Measurements from ENCODE around the gene TMEM132D.

TMEM132D gene

DNA sequence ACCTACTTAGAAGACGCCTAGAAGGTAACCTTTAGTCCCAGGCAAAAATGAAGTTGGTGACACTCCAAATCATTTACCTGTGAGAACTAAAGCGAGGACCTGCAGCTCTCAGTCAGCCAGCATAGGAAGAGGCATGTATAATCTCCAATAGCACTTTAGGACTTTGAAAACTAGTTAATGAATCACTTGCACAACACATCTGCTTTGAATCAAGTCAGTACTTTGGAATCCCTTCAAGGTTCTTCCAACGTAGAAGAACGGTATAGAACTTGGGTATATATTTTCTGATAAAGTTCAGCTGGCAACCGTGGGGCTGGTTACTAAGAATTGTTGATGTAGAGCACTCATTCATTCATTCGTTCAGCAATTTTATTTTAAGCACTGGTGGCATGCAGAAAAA is 251.9 kb downstream of the TMEM132D start (continued):
- TF ChIP-seq, protein P1, sequence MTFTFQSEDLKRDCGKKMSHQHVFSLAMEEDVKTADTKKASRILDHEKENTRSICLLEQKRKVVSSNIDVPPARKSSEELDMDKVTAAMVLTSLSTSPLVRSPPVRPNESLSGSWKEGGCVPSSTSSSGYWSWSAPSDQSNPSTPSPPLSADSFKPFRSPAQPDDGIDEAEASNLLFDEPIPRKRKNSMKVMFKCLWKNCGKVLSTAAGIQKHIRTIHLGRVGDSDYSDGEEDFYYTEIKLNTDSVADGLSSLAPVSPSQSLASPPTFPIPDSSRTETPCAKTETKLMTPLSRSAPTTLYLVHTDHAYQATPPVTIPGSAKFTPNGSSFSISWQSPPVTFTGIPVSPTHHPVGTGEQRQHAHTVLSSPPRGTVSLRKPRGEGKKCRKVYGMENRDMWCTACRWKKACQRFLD (tag by site-specific recombination; IDR thresholded peaks at IDR 0.05), result no peak

DNA sequence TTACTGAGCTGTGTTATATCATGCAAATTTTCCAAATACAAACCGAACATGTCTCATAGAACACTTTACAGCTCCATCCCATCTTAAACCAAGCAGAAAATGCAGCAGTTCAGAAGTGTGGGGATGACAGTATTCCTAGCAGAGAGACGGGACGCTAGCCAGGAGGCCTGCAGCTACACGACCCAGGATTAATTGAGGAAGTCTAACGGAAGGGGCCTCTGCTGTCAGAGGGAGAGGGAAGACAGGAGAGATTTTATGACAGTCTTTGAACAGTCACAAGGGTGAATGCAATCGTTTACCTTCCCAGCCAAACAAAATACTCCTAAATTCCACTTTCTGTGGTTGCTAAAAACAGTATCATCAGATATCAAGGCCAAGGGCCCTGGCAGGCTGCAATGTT is 261.9 kb downstream of the TMEM132D start:
- no peaks in the 10 kb centered on the region for H3K36me3 ChIP-seq (ENCODE audit: control insufficient read depth in 2 of 2, insufficient read depth in 1 of 2, low read length in 2 of 2)
- ChIA-PET POLR2A (no interaction called here), CTCF (no interaction called here)
- no peak overlapping the region for H3K4me3 ChIP-seq (ENCODE audit: low read depth, low read length)
- H3K4me1 ChIP-seq (ENCODE audit: control insufficient read depth, insufficient read depth, low read length), result no peaks in the 10 kb centered on the region
- TF ChIP-seq ZBTB6 (tag by site-specific recombination; IDR thresholded peaks at IDR 0.05), result no peak
- TF ChIP-seq ZNF449 (tag by site-specific recombination; IDR thresholded peaks at IDR 0.05), result no peak
- TF ChIP-seq ATF2 (tag by site-specific recombination; IDR thresholded peaks at IDR 0.05; ENCODE audit: low read depth), result no peak
- TF ChIP-seq, protein P2, sequence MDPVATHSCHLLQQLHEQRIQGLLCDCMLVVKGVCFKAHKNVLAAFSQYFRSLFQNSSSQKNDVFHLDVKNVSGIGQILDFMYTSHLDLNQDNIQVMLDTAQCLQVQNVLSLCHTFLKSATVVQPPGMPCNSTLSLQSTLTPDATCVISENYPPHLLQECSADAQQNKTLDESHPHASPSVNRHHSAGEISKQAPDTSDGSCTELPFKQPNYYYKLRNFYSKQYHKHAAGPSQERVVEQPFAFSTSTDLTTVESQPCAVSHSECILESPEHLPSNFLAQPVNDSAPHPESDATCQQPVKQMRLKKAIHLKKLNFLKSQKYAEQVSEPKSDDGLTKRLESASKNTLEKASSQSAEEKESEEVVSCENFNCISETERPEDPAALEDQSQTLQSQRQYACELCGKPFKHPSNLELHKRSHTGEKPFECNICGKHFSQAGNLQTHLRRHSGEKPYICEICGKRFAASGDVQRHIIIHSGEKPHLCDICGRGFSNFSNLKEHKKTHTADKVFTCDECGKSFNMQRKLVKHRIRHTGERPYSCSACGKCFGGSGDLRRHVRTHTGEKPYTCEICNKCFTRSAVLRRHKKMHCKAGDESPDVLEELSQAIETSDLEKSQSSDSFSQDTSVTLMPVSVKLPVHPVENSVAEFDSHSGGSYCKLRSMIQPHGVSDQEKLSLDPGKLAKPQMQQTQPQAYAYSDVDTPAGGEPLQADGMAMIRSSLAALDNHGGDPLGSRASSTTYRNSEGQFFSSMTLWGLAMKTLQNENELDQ (tag by site-specific recombination; IDR thresholded peaks at IDR 0.05; ENCODE audit: low read depth), result no peak
- no peak for TF ChIP-seq KLF10 (tag by site-specific recombination; IDR thresholded peaks at IDR 0.05)
- TF ChIP-seq ZNF514 (tag by site-specific recombination; IDR thresholded peaks at IDR 0.05), result no peak
- no peak for TF ChIP-seq ZNF600 (tag by site-specific recombination; IDR thresholded peaks at IDR 0.05)
- no peak overlapping the region for H3K27ac ChIP-seq (ENCODE audit: extremely low read depth, low read depth, low read length)
- H3K9me3 ChIP-seq (ENCODE audit: control insufficient read depth, insufficient read depth, low read depth, low read length), result no peaks in the 10 kb centered on the region

DNA sequence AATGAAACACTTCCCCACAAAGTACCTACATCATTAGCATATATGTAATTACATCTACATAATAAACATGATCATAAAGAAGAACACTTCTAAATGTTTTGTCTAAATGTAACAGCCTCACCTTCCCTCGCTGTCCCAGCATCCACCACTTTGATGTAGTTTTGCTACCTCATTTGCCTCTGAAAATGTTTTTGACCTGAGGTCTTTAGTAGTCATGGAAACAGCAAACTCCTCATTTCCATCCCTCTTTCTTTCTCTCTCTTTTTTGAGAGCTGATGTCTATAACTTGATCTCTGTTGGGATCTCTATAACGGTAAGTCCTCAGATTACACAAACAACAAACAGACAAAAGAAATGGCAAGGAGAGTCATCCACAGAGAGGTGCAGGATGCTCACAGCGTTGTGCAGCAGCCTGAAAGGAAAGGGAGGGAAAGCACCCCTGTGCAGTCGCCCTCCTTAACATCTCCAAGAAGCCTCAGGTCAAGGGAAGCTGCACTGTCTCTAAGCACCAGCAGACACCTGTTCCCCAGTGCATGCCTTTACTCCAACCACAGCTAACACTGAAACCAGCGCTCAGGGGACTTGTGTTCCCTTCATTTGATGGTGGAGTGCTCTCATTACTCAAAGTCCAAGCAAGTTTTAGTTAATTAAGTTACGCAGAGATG is 268.7 kb downstream of the TMEM132D start:
- POLR2A ChIA-PET, result no interaction called here
- no peak overlapping the region for H3K4me3 ChIP-seq (ENCODE audit: low read depth, low read length)

More for the DNA sequence above, 268.7 kb downstream of the TMEM132D start:
- CTCF ChIA-PET, result interaction anchor here (0.7 kb wide), 1 partner anchor 19 kb away, joined by 3 read pairs; no protein-coding TSS in a partner anchor
- TF ChIP-seq ZNF426 (tag by site-specific recombination; IDR thresholded peaks at IDR 0.05), result no peak
- no peak for TF ChIP-seq BCL11B (tag by site-specific recombination; IDR thresholded peaks at IDR 0.05; ENCODE audit: low read depth)
- TF ChIP-seq ZNF292 (tag by site-specific recombination; IDR thresholded peaks at IDR 0.05; ENCODE audit: borderline replicate concordance, low read depth), result no peak
- TF ChIP-seq ZNF341 (tag by site-specific recombination; IDR thresholded peaks at IDR 0.05; ENCODE audit: low read depth), result no peak
- TF ChIP-seq KLF7 (tag by site-specific recombination; IDR thresholded peaks at IDR 0.05; ENCODE audit: borderline replicate concordance), result no peak
- TF ChIP-seq, protein P3, sequence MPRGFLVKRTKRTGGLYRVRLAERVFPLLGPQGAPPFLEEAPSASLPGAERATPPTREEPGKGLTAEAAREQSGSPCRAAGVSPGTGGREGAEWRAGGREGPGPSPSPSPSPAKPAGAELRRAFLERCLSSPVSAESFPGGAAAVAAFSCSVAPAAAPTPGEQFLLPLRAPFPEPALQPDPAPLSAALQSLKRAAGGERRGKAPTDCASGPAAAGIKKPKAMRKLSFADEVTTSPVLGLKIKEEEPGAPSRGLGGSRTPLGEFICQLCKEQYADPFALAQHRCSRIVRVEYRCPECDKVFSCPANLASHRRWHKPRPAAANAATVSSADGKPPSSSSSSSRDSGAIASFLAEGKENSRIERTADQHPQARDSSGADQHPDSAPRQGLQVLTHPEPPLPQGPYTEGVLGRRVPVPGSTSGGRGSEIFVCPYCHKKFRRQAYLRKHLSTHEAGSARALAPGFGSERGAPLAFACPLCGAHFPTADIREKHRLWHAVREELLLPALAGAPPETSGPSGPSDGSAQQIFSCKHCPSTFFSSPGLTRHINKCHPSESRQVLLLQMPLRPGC (tag by site-specific recombination; IDR thresholded peaks at IDR 0.05), result no peak
- TF ChIP-seq, protein P4, sequence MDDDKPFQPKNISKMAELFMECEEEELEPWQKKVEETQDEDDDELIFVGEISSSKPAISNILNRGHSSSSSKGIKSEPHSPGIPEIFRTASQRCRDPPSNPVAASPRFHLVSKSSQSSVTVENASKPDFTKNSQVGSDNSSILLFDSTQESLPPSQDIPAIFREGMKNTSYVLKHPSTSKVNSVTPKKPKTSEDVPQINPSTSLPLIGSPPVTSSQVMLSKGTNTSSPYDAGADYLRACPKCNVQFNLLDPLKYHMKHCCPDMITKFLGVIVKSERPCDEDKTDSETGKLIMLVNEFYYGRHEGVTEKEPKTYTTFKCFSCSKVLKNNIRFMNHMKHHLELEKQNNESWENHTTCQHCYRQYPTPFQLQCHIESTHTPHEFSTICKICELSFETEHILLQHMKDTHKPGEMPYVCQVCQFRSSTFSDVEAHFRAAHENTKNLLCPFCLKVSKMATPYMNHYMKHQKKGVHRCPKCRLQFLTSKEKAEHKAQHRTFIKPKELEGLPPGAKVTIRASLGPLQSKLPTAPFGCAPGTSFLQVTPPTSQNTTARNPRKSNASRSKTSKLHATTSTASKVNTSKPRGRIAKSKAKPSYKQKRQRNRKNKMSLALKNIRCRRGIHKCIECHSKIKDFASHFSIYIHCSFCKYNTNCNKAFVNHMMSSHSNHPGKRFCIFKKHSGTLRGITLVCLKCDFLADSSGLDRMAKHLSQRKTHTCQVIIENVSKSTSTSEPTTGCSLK (tag by site-specific recombination; IDR thresholded peaks at IDR 0.05), result no peak
- no peak for TF ChIP-seq MEIS1 (CRISPR knock-in tag; IDR thresholded peaks at IDR 0.05; ENCODE audit: borderline replicate concordance)
- no peak for TF ChIP-seq MYNN (tag by site-specific recombination; IDR thresholded peaks at IDR 0.05; ENCODE audit: borderline replicate concordance)
- TF ChIP-seq ZNF416 (tag by site-specific recombination; IDR thresholded peaks at IDR 0.05), result no peak
- TF ChIP-seq ZNF558 (tag by site-specific recombination; IDR thresholded peaks at IDR 0.05), result no peak
- H3K4me1 ChIP-seq (ENCODE audit: control insufficient read depth, insufficient read depth, low read length), result no peaks in the 10 kb centered on the region
- no peaks in the 10 kb centered on the region for H3K36me3 ChIP-seq (ENCODE audit: control insufficient read depth in 2 of 2, insufficient read depth in 1 of 2, low read length in 2 of 2)
- no peaks in the 10 kb centered on the region for H3K9me3 ChIP-seq (ENCODE audit: control insufficient read depth, insufficient read depth, low read depth, low read length)
- no peak overlapping the region for H3K27ac ChIP-seq (ENCODE audit: extremely low read depth, low read depth, low read length)

Measured in HEK293 (cell line).